ENCODE results near the gene CDKN1C. TPM values are rescaled to one million over a fixed set of nuclear protein-coding genes. Genes with fewer than 3 reads are reported as not detected.

Gene CDKN1C
- total and polyA plus RNA-seq, 2 experiments from 2014 or later = 0.38 to 0.43 TPM

GRCh38 chr11:2914455-2915195, 29.1 kb upstream of the CDKN1C start:
- no peak for DNase-seq
- Histone ChIP-seq H3K27ac (no peak overlapping the region), H3K4me3 (no peak overlapping the region), H3K79me2 (ENCODE audit: insufficient read depth) (no peaks in the 10 kb centered on the region), H3K9ac (no peak overlapping the region), H3K36me3 (ENCODE audit: low read depth) (no peaks in the 10 kb centered on the region), H4K20me1 (ENCODE audit: insufficient read depth) (no peaks in the 10 kb centered on the region), H3K27me3 (replicated peaks; ENCODE audit: insufficient read depth) (no peaks in the 10 kb centered on the region), H3K9me2 (ENCODE audit: insufficient read depth) (no peaks in the 10 kb centered on the region), H3K4me1 (ENCODE audit: insufficient read depth) (peaks cover 13% of the 10 kb centered on the region), H2AFZ (no peak overlapping the region), H3K4me2 (ENCODE audit: unreplicated experiment) (no peak overlapping the region), H3F3A (ENCODE audit: insufficient read depth) (no peaks in the 10 kb centered on the region), H3K9me3 (ENCODE audit: low read depth) (no peaks in the 10 kb centered on the region)
- WGBS, 2 experiments (ENCODE audit: low coverage in 1 of 2, low lambda C conversion rate in 2 of 2, missing lambda C conversion rate in 2 of 2) = 93% methylated on average over 17 to 18 of the region's 18 CpGs
- in situ Hi-C loops (cut with MboI) = no loop called here
- no peak for TF ChIP-seq EZH2phosphoT487 (IDR thresholded peaks at IDR 0.05; ENCODE audit: insufficient read depth, low read depth)

- 93 to 99% methylated on average over 9 of the region's 9 CpGs for WGBS, 2 experiments (ENCODE audit: low coverage in 1 of 2, low lambda C conversion rate in 2 of 2, missing lambda C conversion rate in 2 of 2)
- in situ Hi-C loops (cut with MboI) = no loop called here
- no peak for TF ChIP-seq EZH2phosphoT487 (IDR thresholded peaks at IDR 0.05; ENCODE audit: insufficient read depth, low read depth)
- TF ChIP-seq EZH2 (IDR thresholded peaks at IDR 0.05; ENCODE audit: insufficient read depth, poor library complexity, severe bottlenecking) = no peak
- Histone ChIP-seq H3K27ac (no peak overlapping the region), H3K27me3 (replicated peaks; ENCODE audit: insufficient read depth) (no peaks in the 10 kb centered on the region), H3K4me3 (no peak overlapping the region), H3K9me2 (ENCODE audit: insufficient read depth) (no peaks in the 10 kb centered on the region), H3K9ac (no peak overlapping the region), H3K4me1 (ENCODE audit: insufficient read depth) (peaks cover 13% of the 10 kb centered on the region), H3K36me3 (ENCODE audit: low read depth) (no peaks in the 10 kb centered on the region), H3K79me2 (ENCODE audit: insufficient read depth) (no peaks in the 10 kb centered on the region), H3F3A (ENCODE audit: insufficient read depth) (no peaks in the 10 kb centered on the region), H4K20me1 (ENCODE audit: insufficient read depth) (no peaks in the 10 kb centered on the region), H2AFZ (no peak overlapping the region), H3K4me2 (ENCODE audit: unreplicated experiment) (no peak overlapping the region), H3K9me3 (ENCODE audit: low read depth) (no peaks in the 10 kb centered on the region)
- DNase-seq = no peak
Measured at GRCh38 chr11:2913776-2914175, 28.2 kb upstream of the CDKN1C start.

- no peak overlapping the region for H3K27ac ChIP-seq
- H2AFZ ChIP-seq = no peak overlapping the region
- H4K20me1 ChIP-seq (ENCODE audit: insufficient read depth) = no peaks in the 10 kb centered on the region
- H3K36me3 ChIP-seq (ENCODE audit: low read depth) = no peaks in the 10 kb centered on the region
- H3F3A ChIP-seq (ENCODE audit: insufficient read depth) = no peaks in the 10 kb centered on the region
- DNase-seq = peak; percentile 71
- 62 to 70% methylated on average over 10 to 13 of the region's 13 CpGs for WGBS, 2 experiments (ENCODE audit: low coverage in 1 of 2, low lambda C conversion rate in 2 of 2, missing lambda C conversion rate in 2 of 2)
- H3K4me3 ChIP-seq = no peak overlapping the region
- no peaks in the 10 kb centered on the region for H3K79me2 ChIP-seq (ENCODE audit: insufficient read depth)
- H3K27me3 ChIP-seq (replicated peaks; ENCODE audit: insufficient read depth) = no peaks in the 10 kb centered on the region
- no peak overlapping the region for H3K4me2 ChIP-seq (ENCODE audit: unreplicated experiment)
- no peaks in the 10 kb centered on the region for H3K9me2 ChIP-seq (ENCODE audit: insufficient read depth)
- no peak overlapping the region for H3K9ac ChIP-seq
- H3K4me1 ChIP-seq (ENCODE audit: insufficient read depth) = peaks cover 13% of the 10 kb centered on the region
- in situ Hi-C loops (cut with MboI) = no loop called here
- H3K9me3 ChIP-seq (ENCODE audit: low read depth) = no peaks in the 10 kb centered on the region
- TF ChIP-seq EZH2 (IDR thresholded peaks at IDR 0.05; ENCODE audit: insufficient read depth, poor library complexity, severe bottlenecking) (no peak), EZH2phosphoT487 (IDR thresholded peaks at IDR 0.05; ENCODE audit: insufficient read depth, low read depth) (no peak)
Measured at GRCh38 chr11:2913019-2913431, 27.4 kb upstream of the CDKN1C start.

- H3K9ac ChIP-seq = no peak overlapping the region
- 30 to 38% methylated on average over 5 of the region's 5 CpGs for WGBS, 2 experiments (ENCODE audit: low coverage in 1 of 2, low lambda C conversion rate in 2 of 2, missing lambda C conversion rate in 2 of 2)
- peaks cover 13% of the 10 kb centered on the region for H3K4me1 ChIP-seq (ENCODE audit: insufficient read depth)
- in situ Hi-C loops (cut with MboI) = no loop called here
- H3K9me2 ChIP-seq (ENCODE audit: insufficient read depth) = no peaks in the 10 kb centered on the region
- H3K9me3 ChIP-seq (ENCODE audit: low read depth) = no peaks in the 10 kb centered on the region
- H3F3A ChIP-seq (ENCODE audit: insufficient read depth) = no peaks in the 10 kb centered on the region
- no peak overlapping the region for H3K27ac ChIP-seq
- DNase-seq = peak; percentile 83
- H3K4me3 ChIP-seq = no peak overlapping the region
- H3K79me2 ChIP-seq (ENCODE audit: insufficient read depth) = no peaks in the 10 kb centered on the region
- H2AFZ ChIP-seq = no peak overlapping the region
- no peak for TF ChIP-seq EZH2 (IDR thresholded peaks at IDR 0.05; ENCODE audit: insufficient read depth, poor library complexity, severe bottlenecking)
- no peak for TF ChIP-seq EZH2phosphoT487 (IDR thresholded peaks at IDR 0.05; ENCODE audit: insufficient read depth, low read depth)
- no peaks in the 10 kb centered on the region for H3K36me3 ChIP-seq (ENCODE audit: low read depth)
- no peaks in the 10 kb centered on the region for H4K20me1 ChIP-seq (ENCODE audit: insufficient read depth)
- no peaks in the 10 kb centered on the region for H3K27me3 ChIP-seq (replicated peaks; ENCODE audit: insufficient read depth)
- no peak overlapping the region for H3K4me2 ChIP-seq (ENCODE audit: unreplicated experiment)
Measured at GRCh38 chr11:2912498-2912897, 26.9 kb upstream of the CDKN1C start.

Measured in GM23248 (cell line).